Duodenal mucosa (tissue), 2 donors: Measurements from ENCODE around the gene CORO2B.

Experiments used
- H3K27ac ChIP-seq: one replicate; pipeline ENCODE4 v1.7.0; 2013; ENCODE audit warnings: low read depth, low read length
- H3K27me3 ChIP-seq, 2 donors: one replicate each; pipeline ENCODE4 v1.7.0; 2013; ENCODE audit warnings: low read length in 2 of 2, control low read depth in 1 of 2; ENCODE audit not compliant: insufficient read depth in 2 of 2, control insufficient read depth in 1 of 2
- H3K36me3 ChIP-seq, 2 donors: one replicate each; pipeline ENCODE4 v1.7.0; 2013; ENCODE audit warnings: low read length in 2 of 2, control low read depth in 1 of 2; ENCODE audit not compliant: insufficient read depth in 2 of 2, control insufficient read depth in 1 of 2
- H3K4me1 ChIP-seq, 2 donors: one replicate each; pipeline ENCODE4 v1.7.0; 2013; ENCODE audit warnings: low read length in 2 of 2, control low read depth in 1 of 2; ENCODE audit not compliant: insufficient read depth in 2 of 2, control insufficient read depth in 1 of 2
- H3K4me3 ChIP-seq, 2 donors: one replicate each; pipeline ENCODE4 v1.7.0; 2013; ENCODE audit warnings: low read length in 2 of 2, low read depth in 1 of 2
- H3K9ac ChIP-seq, 2 donors: one replicate each; pipeline ENCODE4 v1.7.0; 2013; ENCODE audit warnings: low read length in 2 of 2, low read depth in 1 of 2
- H3K9me3 ChIP-seq, 2 donors: one replicate each; pipeline ENCODE4 v1.7.0; 2013; ENCODE audit warnings: low read length in 2 of 2, control low read depth in 1 of 2; ENCODE audit not compliant: control insufficient read depth in 1 of 2

Gene CORO2B

GRCh38 chr15:68695061-68695595 is 116.3 kb downstream of the CORO2B start:
- Histone ChIP-seq H3K27me3 (peaks cover 0 to 4% of the 10 kb centered on the region in 2 donors), H3K36me3 (no peaks in the 10 kb centered on the region), H3K4me3 (no peak overlapping the region), H3K9me3 (no peaks in the 10 kb centered on the region), H3K4me1 (peaks cover 3 to 4% of the 10 kb centered on the region in 2 donors), H3K27ac (no peak overlapping the region), H3K9ac (no peak overlapping the region)

DNA sequence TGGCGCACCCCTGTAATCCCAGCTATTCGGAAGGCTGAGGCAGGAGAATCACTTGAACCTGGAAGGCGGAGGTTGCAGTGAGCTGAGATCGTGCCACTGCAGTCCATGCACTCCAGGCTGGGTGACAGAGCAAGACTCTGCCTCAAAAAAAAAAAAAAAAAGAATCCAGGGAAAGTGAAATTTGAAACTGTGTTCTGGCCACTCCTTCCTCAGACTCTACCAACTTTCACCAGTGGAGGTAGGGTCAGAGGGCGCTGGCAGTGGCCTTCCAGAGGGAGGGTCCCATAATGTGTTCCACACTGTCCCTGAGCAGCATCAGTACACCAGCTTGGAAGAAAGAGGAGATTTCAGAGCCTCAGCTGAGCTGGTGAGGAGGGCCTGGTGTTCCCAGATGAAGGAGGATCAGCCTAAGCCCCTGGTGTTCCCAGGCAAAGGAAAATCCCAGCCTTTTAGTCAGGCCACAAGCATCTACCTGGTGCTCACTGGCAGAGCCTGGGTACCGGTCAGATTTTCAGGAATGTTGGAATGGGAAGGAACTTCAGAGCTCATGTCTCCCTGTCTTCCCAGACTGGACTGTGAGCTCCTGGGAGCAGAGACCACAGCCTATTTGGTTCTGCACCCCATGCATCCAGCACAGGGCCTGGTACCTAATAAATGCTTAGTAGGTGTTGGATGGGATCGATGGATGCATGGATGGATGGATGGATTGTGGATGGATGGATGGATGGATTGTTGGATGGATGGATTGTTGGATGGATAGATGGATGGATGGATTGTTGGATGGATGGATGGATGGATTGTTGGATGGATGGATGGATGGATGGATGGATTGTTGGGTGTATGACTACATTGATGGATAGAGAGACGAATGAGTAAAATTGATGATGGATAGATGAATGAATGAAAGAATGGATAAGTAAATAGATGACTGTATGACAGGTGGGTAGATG is 117.9 kb downstream of the CORO2B start:
- Histone ChIP-seq H3K9ac (no peak overlapping the region), H3K4me3 (no peak overlapping the region), H3K4me1 (peaks cover 2 to 3% of the 10 kb centered on the region in 2 donors), H3K9me3 (no peaks in the 10 kb centered on the region), H3K36me3 (no peaks in the 10 kb centered on the region), H3K27me3 (peaks cover 0 to 4% of the 10 kb centered on the region in 2 donors), H3K27ac (no peak overlapping the region)

- Histone ChIP-seq H3K27ac (no peak overlapping the region), H3K36me3 (no peaks in the 10 kb centered on the region), H3K4me3 (no peak overlapping the region), H3K9me3 (no peaks in the 10 kb centered on the region), H3K27me3 (peaks cover 3 to 4% of the 10 kb centered on the region in 2 donors), H3K9ac (no peak overlapping the region), H3K4me1 (no peaks in the 10 kb centered on the region)
Measured at GRCh38 chr15:68697711-68698690, 119.2 kb downstream of the CORO2B start.

GRCh38 chr15:68698708-68699107 is 119.9 kb downstream of the CORO2B start:
- no peak overlapping the region for H3K4me3 ChIP-seq
- H3K9me3 ChIP-seq, result no peaks in the 10 kb centered on the region
- H3K4me1 ChIP-seq, result no peaks in the 10 kb centered on the region
- H3K27ac ChIP-seq, result no peak overlapping the region
- H3K36me3 ChIP-seq, result no peaks in the 10 kb centered on the region
- no peak overlapping the region for H3K9ac ChIP-seq
- peaks cover 0 to 3% of the 10 kb centered on the region in 2 donors for H3K27me3 ChIP-seq

GRCh38 chr15:68699124-68699880 is 120.5 kb downstream of the CORO2B start:
- H3K36me3 ChIP-seq, result no peaks in the 10 kb centered on the region
- H3K9ac ChIP-seq, result no peak overlapping the region
- no peaks in the 10 kb centered on the region for H3K9me3 ChIP-seq
- H3K4me3 ChIP-seq, result no peak overlapping the region
- peaks cover 0 to 3% of the 10 kb centered on the region in 2 donors for H3K27me3 ChIP-seq
- no peak overlapping the region for H3K27ac ChIP-seq
- peaks cover 0 to under 1% of the 10 kb centered on the region in 2 donors for H3K4me1 ChIP-seq

DNA sequence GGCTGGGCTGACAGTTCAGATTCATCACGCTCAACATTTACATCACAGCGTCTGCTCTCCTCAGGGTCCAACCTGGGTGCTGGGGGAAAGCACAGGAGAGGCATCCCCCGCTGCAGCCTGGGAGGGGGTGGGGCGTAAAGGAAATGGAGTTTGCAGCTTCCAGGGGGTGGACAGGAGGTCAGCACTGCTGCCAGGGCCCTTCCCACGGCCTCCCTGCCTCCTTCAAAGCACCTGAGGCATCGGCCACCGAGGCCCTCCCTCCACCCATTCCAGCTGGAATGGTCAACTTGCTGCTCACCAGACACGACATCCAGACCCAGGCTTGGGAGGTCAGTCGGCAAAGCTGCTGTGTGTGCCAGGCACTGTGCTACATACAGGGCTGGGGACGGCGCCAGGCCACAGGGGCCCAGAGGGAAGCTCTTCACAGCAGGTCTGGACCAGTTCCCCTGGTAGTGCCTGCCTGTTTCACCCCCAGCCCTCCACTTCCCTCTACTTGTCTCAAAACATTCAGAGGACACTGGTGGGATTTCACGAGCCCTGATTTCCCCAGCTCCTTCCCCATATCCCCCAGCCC is 121.2 kb downstream of the CORO2B start:
- Histone ChIP-seq H3K4me3 (no peak overlapping the region), H3K9me3 (no peaks in the 10 kb centered on the region), H3K9ac (no peak overlapping the region), H3K27ac (no peak overlapping the region), H3K27me3 (peaks cover 0 to 3% of the 10 kb centered on the region in 2 donors), H3K36me3 (no peaks in the 10 kb centered on the region), H3K4me1 (peaks cover 0 to 6% of the 10 kb centered on the region in 2 donors)

GRCh38 chr15:68700455-68701123 is 121.8 kb downstream of the CORO2B start:
- H3K9ac ChIP-seq, result no peak overlapping the region
- H3K27ac ChIP-seq, result no peak overlapping the region
- peaks cover 0 to 6% of the 10 kb centered on the region in 2 donors for H3K4me1 ChIP-seq
- H3K36me3 ChIP-seq, result no peaks in the 10 kb centered on the region
- H3K4me3 ChIP-seq, result no peak overlapping the region
- H3K27me3 ChIP-seq, result peaks cover 0 to 3% of the 10 kb centered on the region in 2 donors
- no peaks in the 10 kb centered on the region for H3K9me3 ChIP-seq

DNA sequence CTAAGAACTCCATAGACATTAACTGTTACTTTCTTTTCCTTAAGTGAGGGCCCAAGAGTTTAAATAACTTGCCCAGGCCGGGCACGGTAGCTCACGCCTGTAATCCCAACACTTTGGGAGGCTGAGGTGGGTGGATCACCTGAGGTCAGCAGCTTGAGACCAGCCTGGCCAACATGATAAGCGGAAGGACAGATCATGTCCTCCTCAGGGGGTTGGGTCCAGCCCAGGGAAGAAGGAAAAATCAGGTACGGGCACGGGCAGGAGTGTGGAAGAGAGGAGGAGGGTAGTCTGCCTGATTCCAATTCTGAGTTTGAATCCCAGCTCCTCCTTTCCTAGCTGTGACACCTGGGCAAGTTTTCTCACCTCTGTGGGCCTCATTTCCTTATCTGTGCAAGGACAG is 123.1 kb downstream of the CORO2B start:
- Histone ChIP-seq H3K27me3 (peaks cover 0 to 3% of the 10 kb centered on the region in 2 donors), H3K9me3 (no peaks in the 10 kb centered on the region), H3K36me3 (no peaks in the 10 kb centered on the region), H3K4me3 (no peak overlapping the region), H3K4me1 (peaks cover 0 to 6% of the 10 kb centered on the region in 2 donors), H3K9ac (no peak overlapping the region), H3K27ac (no peak overlapping the region)
